Stimulated activated CD4-positive, alpha-beta T cell treated with anti-CD3 and anti-CD28 coated beads, Interleukin-15, amount 100 ng/mL, for 24 hours (primary cell): Measurements from ENCODE around the gene TUB.

Source experiments
- DNase-seq: peaks from one replicate; pipeline ENCODE4 v3.0.0-alpha.2; 2020

TUB gene

DNA sequence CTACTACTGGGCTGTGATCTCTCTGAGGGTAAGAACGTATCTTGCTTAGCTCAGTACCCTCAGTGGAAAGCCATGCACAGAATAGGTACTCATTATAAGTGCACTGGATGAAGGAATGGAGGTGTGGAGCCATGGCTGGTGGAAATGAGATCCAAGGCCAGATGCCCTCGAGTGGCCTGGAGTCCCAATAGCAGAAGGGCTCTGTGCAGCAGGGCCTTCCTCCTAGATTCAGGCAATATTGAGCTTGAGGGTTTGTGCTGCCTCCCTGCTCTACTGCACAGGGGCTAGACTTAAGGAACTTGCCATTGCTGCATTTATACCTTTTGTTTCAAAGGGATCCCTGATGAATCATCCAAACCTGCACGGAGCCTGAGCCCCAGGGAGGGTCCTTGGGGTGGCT is 33.6 kb upstream of the TUB start:
- no peak for DNase-seq

DNA sequence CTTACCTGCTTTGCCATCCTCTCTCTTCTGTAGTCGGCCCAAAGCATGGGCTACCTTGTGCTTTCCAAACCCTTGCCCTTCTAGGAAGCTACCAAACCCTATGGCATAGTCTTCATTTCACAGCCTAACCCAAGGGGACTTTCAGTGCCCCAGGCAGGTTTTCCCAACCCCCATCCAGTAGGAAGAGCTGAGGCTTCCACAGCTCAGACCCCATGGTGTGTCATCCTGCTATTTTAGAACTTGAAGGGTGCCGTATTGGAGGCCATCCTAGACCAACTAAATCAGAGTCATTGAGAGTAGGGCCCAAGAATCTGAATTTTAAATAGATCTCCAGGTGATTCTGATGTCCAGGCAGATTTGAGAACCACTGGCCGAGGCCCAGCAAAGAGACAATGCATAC is 31.9 kb upstream of the TUB start:
- no peak for DNase-seq

- DNase-seq: no peak
Measured at GRCh38 chr11:8055091-8055835, 25.7 kb upstream of the TUB start.

DNA sequence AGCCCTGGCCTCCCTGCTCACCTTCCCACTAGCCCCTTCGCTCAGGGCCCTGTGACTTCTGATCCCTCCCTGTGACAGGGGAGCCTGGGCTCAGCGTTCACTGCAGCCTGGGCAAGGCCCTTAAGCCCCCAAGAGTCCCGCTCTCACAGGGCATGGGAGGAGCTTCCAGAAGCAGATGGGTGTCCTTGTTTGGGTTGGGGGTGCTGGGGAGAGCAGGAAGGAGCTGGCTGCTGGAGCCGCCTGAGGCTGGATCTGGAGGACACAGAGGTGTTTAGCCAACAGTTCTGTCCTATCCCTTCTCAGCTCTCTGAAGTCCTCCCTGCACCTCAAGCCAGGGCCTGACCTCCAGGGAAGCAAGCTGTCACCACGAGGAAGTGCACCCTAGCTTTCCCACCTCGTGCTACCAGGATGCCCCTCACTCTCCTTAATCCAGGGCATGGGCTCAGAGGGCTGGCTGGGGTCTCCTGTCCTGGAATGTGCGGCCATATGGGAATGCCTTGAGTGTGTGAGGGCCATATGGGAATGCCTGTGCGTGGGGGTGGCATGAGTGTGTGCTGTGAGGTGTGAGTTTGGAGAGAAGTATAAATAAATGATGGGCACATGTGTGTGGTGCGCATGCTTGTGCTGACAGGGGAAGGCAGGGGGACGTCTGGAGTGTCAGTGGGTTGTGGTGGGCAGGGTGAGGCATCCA is 25.0 kb upstream of the TUB start:
- DNase-seq: no peak

DNA sequence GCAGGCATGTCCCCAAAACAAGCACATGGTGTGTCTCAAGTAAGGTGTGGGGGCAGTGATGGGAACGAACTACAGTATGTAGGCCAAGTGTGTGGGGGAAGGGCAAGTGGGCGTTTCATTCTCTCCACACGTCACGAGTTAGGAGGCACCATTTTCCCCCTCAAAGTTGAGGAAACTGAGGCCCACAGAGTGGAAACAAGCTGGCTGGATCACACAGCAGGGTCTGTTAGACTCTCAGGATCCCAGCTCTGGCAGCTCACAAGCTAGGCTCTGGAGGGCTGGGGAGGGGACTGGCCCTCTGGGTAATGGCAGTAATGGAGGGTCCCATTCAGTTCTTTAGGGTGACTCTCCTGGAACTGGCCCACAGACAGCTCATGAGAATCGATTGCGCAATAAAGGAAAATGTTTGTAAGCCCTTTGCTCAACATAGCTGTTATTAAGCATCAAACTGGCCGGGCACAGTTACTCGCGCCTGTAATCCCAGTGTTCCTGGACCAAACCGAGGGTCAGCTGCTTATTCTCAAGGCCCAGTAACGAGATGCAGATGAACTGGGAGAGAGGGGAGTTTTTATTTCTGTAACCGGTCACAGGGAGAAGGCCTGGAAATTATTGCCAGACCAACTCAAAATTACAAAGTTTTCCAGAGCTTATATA is 24.1 kb upstream of the TUB start:
- no peak for DNase-seq

GRCh38 chr11:8058216-8058615 is 22.8 kb upstream of the TUB start:
- DNase-seq: no peak

- DNase-seq: no peak
Measured at GRCh38 chr11:8059030-8059429, 22.0 kb upstream of the TUB start.

GRCh38 chr11:8059571-8060011 is 21.4 kb upstream of the TUB start:
- DNase-seq: no peak

DNA sequence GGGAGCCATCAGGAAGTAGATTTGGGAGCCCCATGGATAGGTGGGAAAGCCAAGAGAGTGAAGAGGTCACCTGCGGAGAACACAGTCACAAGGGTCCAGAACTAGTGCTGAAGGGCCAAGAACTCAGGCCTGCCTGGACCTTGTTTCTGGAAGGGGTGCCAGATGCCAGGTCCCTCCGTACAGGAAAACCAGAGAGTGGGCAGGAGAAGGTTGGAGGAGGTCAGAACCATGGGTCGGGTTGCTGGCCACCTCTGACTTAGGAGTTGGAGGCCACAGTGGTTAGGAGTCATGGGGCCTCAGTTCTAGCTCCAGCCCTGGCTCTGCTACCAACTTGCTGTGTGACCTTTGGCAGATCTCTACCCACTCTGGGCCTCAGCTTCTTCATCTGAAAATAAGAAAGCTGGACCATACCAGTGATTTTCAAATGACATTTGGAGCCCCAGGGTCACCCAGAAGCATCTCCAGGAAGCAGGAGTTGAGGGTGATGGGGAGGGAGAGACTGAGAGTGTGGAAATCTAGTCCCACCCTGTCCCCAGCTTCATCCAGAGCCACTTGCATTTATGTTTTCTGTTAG is 20.8 kb upstream of the TUB start:
- DNase-seq: no peak

GRCh38 chr11:8060801-8061554 is 20.0 kb upstream of the TUB start:
- no peak for DNase-seq

GRCh38 chr11:8061555-8062428 is 19.2 kb upstream of the TUB start:
- no peak for DNase-seq

DNA sequence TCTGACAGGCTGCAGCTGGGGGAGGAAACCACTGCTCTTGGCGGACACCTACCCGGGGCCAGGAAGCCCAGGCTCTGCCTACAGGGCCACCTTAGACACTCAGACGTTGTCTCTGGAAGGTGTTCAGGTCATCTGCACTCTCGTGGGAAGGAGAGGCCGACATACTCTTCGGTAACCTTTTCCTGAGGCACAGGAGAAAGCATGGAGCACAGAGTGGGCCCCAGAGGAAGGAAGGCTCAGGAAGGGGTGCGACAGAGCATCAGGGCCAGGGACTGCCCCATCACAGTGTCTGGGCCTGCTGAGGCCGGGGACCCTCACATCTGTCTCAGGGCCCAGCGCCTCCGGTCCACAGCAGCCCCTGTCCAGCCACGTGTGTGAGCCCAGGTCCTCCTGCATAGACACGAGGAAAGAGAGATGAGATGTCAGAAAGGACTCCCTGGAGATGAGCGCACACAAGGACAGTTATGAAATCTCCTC is 18.2 kb upstream of the TUB start:
- DNase-seq: no peak

GRCh38 chr11:8063324-8063723 is 17.7 kb upstream of the TUB start:
- DNase-seq: no peak

GRCh38 chr11:8065031-8065430 is 16.0 kb upstream of the TUB start:
- no peak for DNase-seq

DNA sequence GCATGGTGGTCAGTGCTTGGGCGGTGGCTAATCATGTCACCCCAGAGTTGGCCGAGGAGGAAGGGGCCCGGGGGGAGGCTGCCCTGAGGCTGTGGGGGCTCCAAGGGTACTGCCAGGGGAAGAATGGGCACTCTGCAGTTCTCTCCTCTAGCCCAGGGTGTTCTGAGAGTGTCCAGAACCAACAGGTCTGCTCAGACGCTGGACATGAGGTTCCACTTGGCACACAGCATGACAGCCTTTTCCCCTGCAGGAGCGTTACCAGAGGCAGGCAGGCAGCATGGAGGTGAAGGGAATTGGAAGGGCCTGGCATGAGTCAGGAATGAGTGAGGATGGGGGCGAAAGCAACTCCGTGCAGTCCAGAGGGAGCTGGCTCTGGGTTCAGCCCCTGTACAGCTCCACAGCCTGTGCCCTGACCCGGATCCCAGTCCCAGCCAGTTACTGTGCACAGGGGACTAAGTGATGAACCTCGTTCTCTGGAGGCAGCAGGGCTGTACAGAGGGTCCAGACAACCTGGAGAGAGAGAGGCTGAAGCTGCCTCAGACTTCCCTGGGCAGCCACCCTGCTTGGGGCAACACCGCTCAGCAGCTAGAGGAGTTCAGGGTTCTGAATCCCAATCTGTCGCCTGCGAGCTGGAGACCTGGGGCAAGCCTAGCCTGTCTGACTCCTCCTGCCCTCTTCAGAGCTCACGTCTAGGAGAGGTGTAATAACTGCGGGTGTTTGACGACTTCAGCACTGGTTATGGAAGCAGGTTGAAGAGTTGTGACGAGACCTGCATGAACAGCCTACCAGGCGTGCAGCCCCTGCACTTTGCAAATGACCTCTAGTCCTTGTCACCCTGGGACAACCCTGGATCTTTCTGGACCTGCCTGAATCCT is 14.7 kb upstream of the TUB start:
- DNase-seq: no peak

- no peak for DNase-seq
Measured at GRCh38 chr11:8066911-8067455, 14.0 kb upstream of the TUB start.

- DNase-seq: no peak
Measured at GRCh38 chr11:8067567-8067928, 13.5 kb upstream of the TUB start.

DNA sequence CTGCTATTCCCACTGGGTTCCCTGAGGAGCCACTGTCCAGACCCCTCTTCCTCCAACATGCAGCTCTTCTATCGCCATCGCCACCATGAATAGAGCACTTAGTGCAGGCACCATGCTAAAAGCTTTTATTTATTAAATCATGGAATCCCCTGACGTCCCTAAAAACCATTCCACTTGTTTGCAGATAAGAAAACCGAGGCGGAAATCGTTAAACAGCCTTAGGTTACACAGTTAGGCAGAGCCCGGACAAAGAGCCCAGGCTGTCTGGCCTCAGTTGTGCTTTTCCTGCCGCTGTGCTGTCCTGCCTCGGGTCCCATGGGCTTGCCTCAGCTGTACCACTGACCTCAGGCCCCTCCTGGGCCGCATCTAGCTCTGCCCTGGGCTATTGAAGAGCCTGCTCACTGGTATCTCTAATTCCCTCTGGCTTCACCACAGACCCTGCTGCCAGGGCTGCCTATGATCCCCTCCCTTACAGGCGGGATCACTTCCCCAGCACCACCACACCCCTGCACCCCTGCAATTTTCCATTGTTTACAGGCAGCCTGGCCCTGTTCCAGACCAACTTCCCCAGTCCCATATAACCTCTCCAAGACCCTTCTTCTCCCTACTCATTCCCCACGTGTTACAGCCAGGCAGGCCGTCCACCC is 13.0 kb upstream of the TUB start:
- DNase-seq: no peak

DNA sequence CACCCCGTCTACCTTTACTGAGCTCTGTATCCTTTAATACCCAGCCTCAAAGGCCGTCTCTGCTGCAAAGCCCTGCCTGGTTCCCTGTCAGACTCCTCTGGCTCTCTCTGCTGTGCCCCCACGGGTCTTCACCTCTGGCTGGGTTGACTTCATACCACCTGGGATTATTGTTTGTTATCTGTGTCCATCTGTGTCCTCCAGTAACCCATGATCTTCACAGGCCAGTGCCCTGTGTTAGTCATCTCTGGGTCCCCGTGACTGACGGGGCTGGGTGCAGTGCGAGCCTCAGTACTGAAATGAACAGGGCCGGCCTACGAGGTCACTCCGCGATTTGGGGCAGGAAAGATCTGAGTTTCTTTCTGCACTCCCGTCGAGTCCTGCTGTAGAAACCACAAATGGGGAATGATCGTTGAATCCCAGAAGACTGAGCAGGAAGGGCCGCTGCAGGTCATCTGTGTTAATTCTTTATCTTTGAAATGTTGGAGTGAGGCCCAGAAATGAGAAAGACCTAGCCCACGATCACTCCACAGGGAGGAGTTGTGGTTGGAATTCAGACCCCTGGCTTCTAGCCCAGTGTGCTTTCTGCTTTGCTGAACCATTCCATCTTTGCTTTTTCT is 12.3 kb upstream of the TUB start:
- DNase-seq: no peak

DNA sequence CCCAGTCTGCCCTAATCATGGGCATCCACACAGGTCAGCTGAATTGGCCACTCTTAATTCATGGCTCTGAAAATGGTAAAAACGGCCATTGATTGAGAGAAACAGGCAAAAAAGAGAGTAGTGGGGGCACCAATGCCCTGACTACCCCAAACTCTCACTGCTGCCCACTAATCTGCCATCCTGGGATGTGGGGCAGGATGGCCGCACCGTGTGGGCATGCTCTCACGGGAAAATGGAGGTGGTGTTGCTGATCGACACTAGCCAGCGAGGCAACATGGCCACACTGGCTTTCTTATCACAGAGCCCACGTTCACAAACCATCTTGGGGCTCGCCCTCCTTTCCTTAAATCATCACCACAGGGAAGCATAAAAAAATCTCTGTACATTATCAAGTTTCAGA is 11.2 kb upstream of the TUB start:
- DNase-seq: no peak
